ENCODE data around the gene AKAP8.
A peak's percentile ranks its signal among the peaks of the same experiment; 100 is the strongest.

Gene AKAP8

DNA sequence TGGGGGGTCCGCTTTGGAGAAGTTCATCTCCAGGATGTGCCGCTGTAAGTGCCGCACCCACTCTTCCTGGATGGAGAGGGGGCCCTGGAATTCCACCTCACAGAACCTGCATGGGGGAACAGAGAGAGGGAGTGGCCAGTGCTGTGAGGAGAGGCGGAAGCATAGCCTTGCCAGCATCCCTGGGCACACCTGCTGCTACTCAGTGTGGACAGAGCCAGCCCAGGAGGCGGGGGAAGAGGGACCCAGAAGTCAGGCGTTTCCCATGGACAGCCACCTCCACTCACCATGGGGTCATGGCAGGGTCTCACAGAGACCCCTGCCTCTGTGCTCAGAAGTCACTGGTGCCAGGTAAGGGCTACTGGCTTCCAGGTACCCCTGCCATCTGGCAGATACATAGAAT lies 43.5 kb upstream of the AKAP8 start:
- no peak for DNase-seq (ENCODE audit: low read depth, low spot score)
- Histone ChIP-seq H3K27ac (no peak overlapping the region), H3K9me3 (ENCODE audit: low read depth, low read length) (peaks cover 6% of the 10 kb centered on the region; the same call in 1 of the 2 replicates), H3K9ac (ENCODE audit: insufficient read length) (no peak overlapping the region), H3K4me3 (no peak overlapping the region), H3K36me3 (ENCODE audit: insufficient read depth, low read length) (peaks cover 55% of the 10 kb centered on the region)
- TF ChIP-seq POLR2AphosphoS5 (IDR thresholded peaks at IDR 0.05; ENCODE audit: borderline replicate concordance, low read depth, low read length) (no peak), FOXP2 (optimal IDR thresholded peaks at IDR 0.05; ENCODE audit: control extremely low read depth, extremely low read length, insufficient read depth) (no peak), EZH2 (IDR thresholded peaks at IDR 0.05) (no peak)

DNA sequence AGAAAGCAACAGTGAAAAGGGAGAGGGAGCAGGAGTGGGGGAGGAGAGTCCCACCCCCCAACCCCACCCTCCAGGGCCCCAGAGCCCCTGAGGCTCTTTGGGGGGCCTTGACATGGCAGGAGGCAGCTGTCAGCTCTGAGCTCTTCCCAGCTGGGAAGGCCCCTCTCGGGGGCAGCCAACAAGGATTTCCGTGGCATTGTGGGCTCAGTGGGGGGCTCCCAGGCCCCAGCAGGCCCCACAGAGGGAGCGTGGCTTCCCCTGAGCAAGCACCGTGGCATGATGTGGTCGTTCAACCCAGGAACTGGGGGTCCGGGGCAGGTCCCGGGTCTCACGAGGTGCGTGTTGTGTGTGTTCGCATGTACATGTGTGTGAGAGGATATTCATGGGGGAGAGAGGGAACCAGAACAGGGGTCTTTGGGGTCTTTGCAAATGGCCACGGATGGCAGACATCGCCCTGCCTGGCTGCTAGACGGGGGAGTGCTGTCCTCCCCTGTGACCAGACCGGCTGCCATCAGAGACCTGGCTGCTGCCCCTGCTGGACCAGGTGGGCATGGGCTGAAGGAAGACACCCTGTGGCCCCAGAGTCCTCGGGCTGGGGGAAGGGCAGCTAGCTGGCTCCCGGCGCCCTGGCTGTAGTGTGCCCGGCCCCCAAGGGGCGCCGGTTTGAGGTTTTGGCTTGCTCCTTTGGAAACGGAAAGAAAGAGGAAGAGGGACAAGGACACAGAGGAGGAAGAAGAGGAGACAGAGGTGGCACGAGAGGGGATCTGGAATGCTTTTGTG lies 42.9 kb upstream of the AKAP8 start:
- Histone ChIP-seq H3K27ac (peak overlapping the region; percentile 27), H3K36me3 (ENCODE audit: insufficient read depth, low read length) (peaks cover 52% of the 10 kb centered on the region), H3K9ac (ENCODE audit: insufficient read length) (peak overlapping the region; percentile 45), H3K9me3 (ENCODE audit: low read depth, low read length) (peaks cover 6% of the 10 kb centered on the region; the same call in 1 of the 2 replicates), H3K4me3 (no peak overlapping the region; the same call in 1 of the 2 replicates)
- TF ChIP-seq POLR2AphosphoS5 (IDR thresholded peaks at IDR 0.05; ENCODE audit: borderline replicate concordance, low read depth, low read length) (no peak), EZH2 (IDR thresholded peaks at IDR 0.05) (no peak), FOXP2 (optimal IDR thresholded peaks at IDR 0.05; ENCODE audit: control extremely low read depth, extremely low read length, insufficient read depth) (no peak)
- no peak for DNase-seq (ENCODE audit: low read depth, low spot score)

DNA sequence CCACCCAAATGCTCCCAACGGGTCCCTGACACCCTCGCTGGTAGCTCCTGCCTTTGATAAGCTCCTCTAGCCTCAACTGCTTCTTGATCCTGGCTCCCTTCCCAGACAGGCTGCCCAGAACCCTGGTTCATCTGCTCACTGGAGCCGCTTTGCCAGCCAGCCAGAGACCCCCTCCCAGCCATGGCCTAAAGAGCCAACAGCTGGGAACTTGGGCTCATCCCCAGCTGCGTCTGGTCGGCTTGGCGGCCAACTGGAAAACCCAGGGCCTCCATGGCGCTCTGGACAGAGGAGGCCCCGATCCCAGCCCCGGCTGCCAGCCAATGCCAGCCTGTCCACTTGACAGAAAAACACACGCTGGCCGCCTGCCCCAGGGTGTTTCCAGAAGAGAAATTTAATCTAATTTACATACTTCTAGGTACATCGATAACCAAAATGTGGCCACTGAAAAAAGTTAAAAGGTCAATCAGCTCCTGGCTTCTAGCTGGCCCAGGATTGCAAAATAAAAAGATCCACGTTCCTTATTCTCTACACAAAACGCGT lies 42.2 kb upstream of the AKAP8 start:
- Histone ChIP-seq H3K9ac (ENCODE audit: insufficient read length) (peak overlapping the region; percentile 45), H3K4me3 (no peak overlapping the region), H3K27ac (peak overlapping the region; percentile 27), H3K36me3 (ENCODE audit: insufficient read depth, low read length) (peaks cover 52% of the 10 kb centered on the region), H3K9me3 (ENCODE audit: low read depth, low read length) (peaks cover 6% of the 10 kb centered on the region; the same call in 1 of the 2 replicates)
- DNase-seq (ENCODE audit: low read depth, low spot score) = no peak
- no peak for TF ChIP-seq EZH2 (IDR thresholded peaks at IDR 0.05)
- TF ChIP-seq POLR2AphosphoS5 (IDR thresholded peaks at IDR 0.05; ENCODE audit: borderline replicate concordance, low read depth, low read length) = no peak
- no peak for TF ChIP-seq FOXP2 (optimal IDR thresholded peaks at IDR 0.05; ENCODE audit: control extremely low read depth, extremely low read length, insufficient read depth)

DNA sequence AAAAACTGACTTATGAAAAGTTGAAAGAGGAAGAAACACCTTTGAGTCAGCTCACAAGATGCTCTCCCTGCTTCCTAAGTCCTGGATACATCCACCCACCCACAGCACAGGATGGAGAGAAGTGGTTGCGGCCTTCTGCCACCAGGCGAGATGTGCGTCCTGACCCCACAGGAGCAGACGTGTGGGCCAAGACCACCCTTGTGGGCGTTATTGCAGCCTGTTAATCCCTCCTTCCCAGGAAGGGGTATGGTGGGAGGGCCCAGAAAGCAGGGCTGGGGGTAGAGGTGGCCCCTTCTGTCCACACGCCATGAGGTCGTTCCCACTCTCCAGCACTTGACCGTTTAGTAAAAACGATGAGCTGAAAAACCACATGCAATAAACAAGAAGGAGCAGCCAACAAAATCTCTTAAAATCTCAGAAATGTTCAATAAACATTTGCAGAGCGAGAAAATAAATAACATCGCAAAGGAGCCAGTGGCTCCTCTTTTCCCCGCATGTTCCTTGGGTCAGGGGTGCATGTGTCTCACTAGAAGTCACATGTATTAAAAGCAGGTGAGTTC lies 41.6 kb upstream of the AKAP8 start:
- peak overlapping the region; percentile 36; the same call in 1 of the 2 replicates for H3K27ac ChIP-seq
- H3K9ac ChIP-seq (ENCODE audit: insufficient read length) = no peak overlapping the region
- DNase-seq (ENCODE audit: low read depth, low spot score) = no peak
- peaks cover 52% of the 10 kb centered on the region for H3K36me3 ChIP-seq (ENCODE audit: insufficient read depth, low read length)
- peaks cover 6% of the 10 kb centered on the region; the same call in 1 of the 2 replicates for H3K9me3 ChIP-seq (ENCODE audit: low read depth, low read length)
- TF ChIP-seq POLR2AphosphoS5 (IDR thresholded peaks at IDR 0.05; ENCODE audit: borderline replicate concordance, low read depth, low read length) = no peak; the same call in 1 of the 2 replicates
- TF ChIP-seq EZH2 (IDR thresholded peaks at IDR 0.05) = no peak
- TF ChIP-seq FOXP2 (optimal IDR thresholded peaks at IDR 0.05; ENCODE audit: control extremely low read depth, extremely low read length, insufficient read depth) = no peak
- no peak overlapping the region for H3K4me3 ChIP-seq

DNA sequence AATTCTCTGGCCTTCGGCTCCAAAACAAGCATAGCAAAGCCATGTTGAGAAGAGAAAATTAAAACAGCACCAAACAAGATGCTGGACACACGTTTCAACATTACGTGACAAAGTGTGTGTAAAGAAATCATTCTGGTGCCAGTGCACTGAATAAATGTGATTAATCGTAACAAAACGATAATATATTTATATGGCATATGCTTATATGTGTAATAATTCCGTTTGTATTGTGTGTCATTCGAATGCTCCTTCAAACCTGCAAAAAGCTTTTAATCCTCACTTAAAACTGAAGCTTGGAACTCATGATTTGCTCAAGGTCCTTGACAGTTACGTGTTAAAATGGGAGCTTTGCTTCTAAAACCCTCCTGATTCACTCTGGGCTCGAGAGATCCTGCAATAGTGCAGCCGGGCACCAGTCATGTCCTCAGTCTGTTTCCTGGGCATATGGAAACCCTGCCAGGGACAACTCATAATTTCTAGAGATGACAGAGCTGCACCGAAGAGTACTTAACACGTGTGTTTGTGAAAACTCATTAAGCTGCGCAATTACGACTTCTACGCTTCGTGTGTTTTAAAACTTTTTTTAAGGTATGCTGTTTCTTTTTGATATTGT lies 39.9 kb upstream of the AKAP8 start:
- no peak for TF ChIP-seq POLR2AphosphoS5 (IDR thresholded peaks at IDR 0.05; ENCODE audit: borderline replicate concordance, low read depth, low read length)
- no peak for TF ChIP-seq FOXP2 (optimal IDR thresholded peaks at IDR 0.05; ENCODE audit: control extremely low read depth, extremely low read length, insufficient read depth)
- TF ChIP-seq EZH2 (IDR thresholded peaks at IDR 0.05) = no peak
- Histone ChIP-seq H3K27ac (peak overlapping the region; percentile 83), H3K36me3 (ENCODE audit: insufficient read depth, low read length) (peaks cover 49% of the 10 kb centered on the region), H3K9me3 (ENCODE audit: low read depth, low read length) (peaks cover 6% of the 10 kb centered on the region; the same call in 1 of the 2 replicates), H3K4me3 (peak overlapping the region; percentile 84), H3K9ac (ENCODE audit: insufficient read length) (peak overlapping the region; percentile 83)
- DNase-seq (ENCODE audit: low read depth, low spot score) = no peak

DNA sequence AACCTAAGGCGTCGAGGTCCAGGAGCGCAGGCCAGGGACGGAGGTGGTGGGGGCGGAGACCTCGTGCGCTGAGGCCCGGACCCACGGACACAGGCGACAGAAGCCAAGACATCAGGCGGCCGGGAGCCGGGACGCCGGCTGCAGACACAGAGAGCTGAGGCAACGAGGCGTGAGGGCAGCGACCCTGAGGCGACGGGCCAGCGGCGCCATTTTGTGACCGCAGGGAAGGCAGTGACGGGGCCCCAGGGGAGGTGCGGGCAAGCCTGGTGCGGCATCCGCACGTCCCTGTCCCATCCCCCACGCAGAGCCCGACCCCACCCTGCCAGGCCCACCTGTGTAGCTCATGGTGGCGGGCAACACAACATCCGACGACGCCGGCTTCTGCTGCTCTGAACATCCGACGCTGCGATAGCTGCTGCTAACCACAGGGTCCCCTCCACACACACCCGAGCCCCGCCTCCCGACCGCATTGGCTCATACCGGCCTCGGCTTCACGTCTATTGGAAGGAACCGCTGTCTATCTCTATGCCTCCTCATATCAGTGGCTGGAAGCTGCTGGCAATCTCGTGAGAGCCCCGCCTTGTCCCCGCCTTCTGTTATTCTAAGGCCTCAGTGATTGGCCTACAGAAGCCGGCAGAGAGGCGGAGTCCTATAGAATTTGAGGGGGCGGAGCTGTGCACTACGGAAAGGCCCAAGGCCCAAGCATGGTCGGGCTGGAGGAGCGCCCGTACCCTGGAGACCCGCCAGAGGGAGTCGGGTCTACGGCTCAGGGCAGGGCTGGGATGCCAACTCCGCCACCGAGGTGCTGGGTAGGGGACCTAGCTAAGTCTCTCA lies 39.2 kb upstream of the AKAP8 start, which contains the start of gene AKAP8L:
Gene AKAP8L (minus strand): TSS at position 410 of the 834 bp plus-strand sequence. CDS start 65 bp downstream, at position 345.
- DNase-seq (ENCODE audit: low read depth, low spot score) = peak; percentile 98
- H3K9me3 ChIP-seq (ENCODE audit: low read depth, low read length) = peaks cover 6% of the 10 kb centered on the region; the same call in 1 of the 2 replicates
- peaks cover 42% of the 10 kb centered on the region for H3K36me3 ChIP-seq (ENCODE audit: insufficient read depth, low read length)

DNA sequence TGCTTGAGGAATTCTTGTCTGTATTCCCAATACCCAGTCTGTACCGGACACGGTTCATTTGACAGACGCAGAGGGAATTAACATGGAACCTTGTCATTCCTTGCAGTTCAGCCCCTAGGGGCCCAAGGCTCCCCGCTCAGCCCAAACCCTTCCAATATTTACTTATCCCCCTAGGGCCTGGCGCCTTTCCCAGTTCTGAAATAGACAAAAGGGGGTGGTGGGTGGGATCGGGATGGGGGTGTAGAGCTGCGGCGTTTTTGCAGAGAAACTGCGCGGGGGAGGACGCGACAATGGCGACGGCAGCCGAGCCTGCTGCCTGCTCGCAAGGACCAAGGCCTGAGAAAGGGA lies 38.6 kb upstream of the AKAP8 start:
- peak; percentile 65 for DNase-seq (ENCODE audit: low read depth, low spot score)
- peak overlapping the region; percentile 86 for H3K27ac ChIP-seq
- H3K9ac ChIP-seq (ENCODE audit: insufficient read length) = peak overlapping the region; percentile 97
- no peaks in the 10 kb centered on the region for H3K9me3 ChIP-seq (ENCODE audit: low read depth, low read length)
- TF ChIP-seq POLR2AphosphoS5 (IDR thresholded peaks at IDR 0.05; ENCODE audit: borderline replicate concordance, low read depth, low read length) (no peak; the same call in 1 of the 2 replicates), EZH2 (IDR thresholded peaks at IDR 0.05) (no peak), FOXP2 (optimal IDR thresholded peaks at IDR 0.05; ENCODE audit: control extremely low read depth, extremely low read length, insufficient read depth) (no peak)
- H3K4me3 ChIP-seq = peak overlapping the region; percentile 99
- peaks cover 36% of the 10 kb centered on the region for H3K36me3 ChIP-seq (ENCODE audit: insufficient read depth, low read length)

More for the DNA sequence above, 39.2 kb upstream of the AKAP8 start, which contains the start of gene AKAP8L:
- TF ChIP-seq POLR2AphosphoS5 (IDR thresholded peaks at IDR 0.05; ENCODE audit: borderline replicate concordance, low read depth, low read length) = peak; percentile 91; the same call in 1 of the 2 replicates
- TF ChIP-seq FOXP2 (optimal IDR thresholded peaks at IDR 0.05; ENCODE audit: control extremely low read depth, extremely low read length, insufficient read depth) = no peak
- peak within 1 kb of the TSS; percentile 86 for H3K27ac ChIP-seq
- H3K4me3 ChIP-seq = peak within 1 kb of the TSS; percentile 99
- H3K9ac ChIP-seq (ENCODE audit: insufficient read length) = peak within 1 kb of the TSS; percentile 97

All from SK-N-MC (cell line).